Astrocyte (in vitro differentiated cells and primary cell): ENCODE results near the gene SLC9A1. TPM values are rescaled to one million over a fixed set of nuclear protein-coding genes. Genes with fewer than 3 reads are reported as not detected.

Source experiments
- DNase-seq: peaks from one replicate; pipeline ENCODE4 v3.0.0-alpha.2; 2010; ENCODE audit warnings: low read depth
- FAIRE-seq: peaks from 2 replicates; lab custom pipeline; 2011; peaks lifted over from hg19 to GRCh38; lab: Jason Lieb, UNC
- H2AFZ ChIP-seq: 2 replicates; pipeline ENCODE4 v1.6.0; 2012; ENCODE audit warnings: low read depth, low read length, inconsistent platforms
- H3K27ac ChIP-seq: 2 replicates; pipeline ENCODE4 v1.5.1; 2011; ENCODE audit warnings: low read depth, low read length, inconsistent platforms
- H3K27me3 ChIP-seq: 2 replicates; pipeline ENCODE4 v1.6.0; 2011; ENCODE audit warnings: low read length, inconsistent platforms; ENCODE audit not compliant: insufficient read depth
- H3K36me3 ChIP-seq: 2 replicates; pipeline ENCODE4 v1.5.1; 2011; ENCODE audit warnings: low read length, inconsistent platforms; ENCODE audit not compliant: insufficient read depth
- H3K4me1 ChIP-seq: 2 replicates; pipeline ENCODE4 v1.5.1; 2011; ENCODE audit warnings: low read length, inconsistent platforms; ENCODE audit not compliant: insufficient read depth
- H3K4me2 ChIP-seq: 2 replicates; pipeline ENCODE4 v1.6.0; 2012; ENCODE audit warnings: low read length, inconsistent platforms
- H3K4me3 ChIP-seq: 2 replicates; pipeline ENCODE4 v1.5.1; 2011; ENCODE audit warnings: low read depth, mild to moderate bottlenecking, low read length, inconsistent platforms; ENCODE audit not compliant: insufficient read depth
- H3K79me2 ChIP-seq: 2 replicates; pipeline ENCODE4 v1.6.0; 2012; ENCODE audit warnings: mild to moderate bottlenecking, low read length, inconsistent platforms; ENCODE audit not compliant: insufficient read depth
- H3K9ac ChIP-seq: 2 replicates; pipeline ENCODE4 v1.6.0; 2012; ENCODE audit warnings: mild to moderate bottlenecking, low read length, inconsistent platforms
- H3K9me3 ChIP-seq: 2 replicates; pipeline ENCODE4 v1.5.1; 2012; ENCODE audit warnings: low read depth, mild to moderate bottlenecking, low read length, inconsistent platforms; ENCODE audit not compliant: insufficient read depth
- H4K20me1 ChIP-seq: 2 replicates; pipeline ENCODE4 v1.6.0; 2012; ENCODE audit warnings: low read length, inconsistent platforms; ENCODE audit not compliant: insufficient read depth
- H3K27ac Mint-ChIP-seq: one replicate; pipeline ENCODE4 v1.8.0; 2021; ENCODE audit warnings: mild to moderate bottlenecking, mixed read lengths; ENCODE audit not compliant: unreplicated experiment
- H3K27me3 Mint-ChIP-seq: one replicate; pipeline ENCODE4 v1.8.0; 2021; ENCODE audit warnings: low read depth, mixed read lengths; ENCODE audit not compliant: unreplicated experiment
- H3K36me3 Mint-ChIP-seq: one replicate; pipeline ENCODE4 v1.8.0; 2021; ENCODE audit warnings: low read depth, mixed read lengths; ENCODE audit not compliant: unreplicated experiment
- H3K4me1 Mint-ChIP-seq: one replicate; pipeline ENCODE4 v1.8.0; 2021; ENCODE audit warnings: low read depth, mixed read lengths; ENCODE audit not compliant: unreplicated experiment
- H3K4me3 Mint-ChIP-seq: one replicate; pipeline ENCODE4 v1.8.0; 2021; ENCODE audit warnings: mild to moderate bottlenecking, moderate library complexity, mixed read lengths; ENCODE audit not compliant: unreplicated experiment
- H3K9me3 Mint-ChIP-seq: one replicate; pipeline ENCODE4 v1.8.0; 2021; ENCODE audit warnings: mild to moderate bottlenecking, mixed read lengths; ENCODE audit not compliant: unreplicated experiment
- CTCF ChIP-seq: IDR thresholded peaks from 2 replicates; pipeline ENCODE4 v1.5.1; 2011; ENCODE audit warnings: low read depth, mild to moderate bottlenecking, inconsistent platforms, low read length, moderate library complexity; ENCODE audit not compliant: insufficient read depth
- EZH2 ChIP-seq: IDR thresholded peaks from 2 replicates; pipeline ENCODE4 v1.6.1; 2012; ENCODE audit warnings: mild to moderate bottlenecking, low read length, inconsistent platforms; ENCODE audit not compliant: insufficient read depth
- total RNA-seq: library from RNA; stranded (reverse); gene quantifications from 2 replicates; pipeline ENCODE4 v1.2.1, GENCODE V29; 2021

SLC9A1 gene
- total RNA-seq, 1 donor from 2014 or later: 49.3 TPM

- Mint-ChIP-seq H3K4me3 (no peak overlapping the region), H3K27me3 (peaks cover 8% of the 10 kb centered on the region), H3K36me3 (no peaks in the 10 kb centered on the region), H3K9me3 (no peaks in the 10 kb centered on the region), H3K27ac (no peak overlapping the region), H3K4me1 (peaks cover 2% of the 10 kb centered on the region)
- no peak overlapping the region for H2AFZ ChIP-seq
- H3K27me3 ChIP-seq: no peaks in the 10 kb centered on the region
- H3K36me3 ChIP-seq: no peaks in the 10 kb centered on the region
- no peak overlapping the region for H3K4me2 ChIP-seq
- no peaks in the 10 kb centered on the region for H4K20me1 ChIP-seq
- H3K27ac ChIP-seq: no peak overlapping the region
- H3K79me2 ChIP-seq: no peaks in the 10 kb centered on the region
- no peak for FAIRE-seq
- no peak for TF ChIP-seq EZH2
- TF ChIP-seq CTCF: no peak
- no peak for DNase-seq
- no peaks in the 10 kb centered on the region for H3K9me3 ChIP-seq
- H3K4me1 ChIP-seq: no peaks in the 10 kb centered on the region
- no peak overlapping the region for H3K4me3 ChIP-seq
- H3K9ac ChIP-seq: no peak overlapping the region
Observed at GRCh38 chr1:27049100-27049499, 105.8 kb downstream of the SLC9A1 start.

Other genes starting within 250 kb of the SLC9A1 start
- not detected in 2 replicates for gene NR0B2, start 241.2 kb downstream of the SLC9A1 start, total RNA-seq
- gene NUDC, start 233.4 kb downstream of the SLC9A1 start, total RNA-seq: 70.2 and 71.6 TPM in 2 replicates
- 0.22 and 0.54 TPM in 2 replicates for gene KDF1, start 194.7 kb downstream of the SLC9A1 start, total RNA-seq
- gene TRNP1, start 161.4 kb downstream of the SLC9A1 start, total RNA-seq: 16.4 and 19.2 TPM in 2 replicates
- 5.9 and 9.8 TPM in 2 replicates for gene TENT5B, start 142.3 kb downstream of the SLC9A1 start, total RNA-seq
- gene WDTC1, start 79.5 kb upstream of the SLC9A1 start, total RNA-seq: 18.2 and 19.7 TPM in 2 replicates
- 43.8 and 46.0 TPM in 2 replicates for gene TMEM222, start 167.0 kb upstream of the SLC9A1 start, total RNA-seq
- gene SYTL1, start 186.9 kb upstream of the SLC9A1 start, total RNA-seq: 10.7 and 12.2 TPM in 2 replicates
- 12.8 and 16.8 TPM in 2 replicates for gene MAP3K6, start 211.8 kb upstream of the SLC9A1 start, total RNA-seq
- gene FCN3, start 219.7 kb upstream of the SLC9A1 start, total RNA-seq: not detected in 2 replicates
- not detected in 2 replicates for gene CD164L2, start 228.2 kb upstream of the SLC9A1 start, total RNA-seq
- gene GPR3, start 237.5 kb upstream of the SLC9A1 start, total RNA-seq: 0.75 and 0.86 TPM in 2 replicates